22Rv1 (cell line): ENCODE measurements around the gene P3H3.

Source experiments
- CTCF ChIP-seq: fragments of 450-650 bp; IDR thresholded peaks from 2 replicates; pipeline ENCODE4 v1.5.1; 2017; ENCODE audit warnings: mild to moderate bottlenecking
- ZFX ChIP-seq: fragments of 450-650 bp; IDR thresholded peaks from 2 replicates; pipeline ENCODE4 v1.6.1; 2017; ENCODE audit warnings: antibody characterized with exemption, borderline replicate concordance

GRCh38 chr12:6883683-6884082 lies 55.5 kb downstream of the P3H3 start:
- no peak for TF ChIP-seq CTCF
- TF ChIP-seq ZFX = no peak
